ENCODE measurements around the gene SCCPDH. TPM values are rescaled to one million over a fixed set of nuclear protein-coding genes. Genes with fewer than 3 reads are reported as not detected.

Gene SCCPDH
- total RNA-seq, 1 experiment from 2014 or later, result 26.1 TPM

GRCh38 chr1:246768403-246769020 lies 44.3 kb downstream of the SCCPDH start:
- TF ChIP-seq CTCF (IDR thresholded peaks at IDR 0.05; ENCODE audit: insufficient read depth in 1 of 2, low read depth in 1 of 2, low read length in 1 of 2, severe bottlenecking in 1 of 2, unreplicated experiment in 1 of 2), result no peak
- no peak overlapping the region for H3K4me3 Mint-ChIP-seq (ENCODE audit: unreplicated experiment)
- H3K4me1 ChIP-seq, result no peaks in the 10 kb centered on the region
- ChIA-PET POLR2A (no interaction called here), CTCF (no interaction called here)
- H3K27me3 ChIP-seq (replicated peaks; ENCODE audit: control insufficient read depth, insufficient read depth, low read length), result no peaks in the 10 kb centered on the region
- DNase-seq, result no peak
- no peaks in the 10 kb centered on the region for H3K9me3 ChIP-seq
- peaks cover 8% of the 10 kb centered on the region for H3K36me3 Mint-ChIP-seq (ENCODE audit: insufficient read depth, unreplicated experiment)
- no peak overlapping the region for H3K4me3 ChIP-seq (ENCODE audit: low read depth, low read length)
- H3K9me3 Mint-ChIP-seq (ENCODE audit: unreplicated experiment), result no peaks in the 10 kb centered on the region
- no peaks in the 10 kb centered on the region for H3K27me3 Mint-ChIP-seq (ENCODE audit: insufficient read depth, unreplicated experiment)
- H3K27ac Mint-ChIP-seq (ENCODE audit: unreplicated experiment), result no peak overlapping the region
- intact Hi-C loops (cut with micrococcal nuclease; ENCODE audit: unreplicated experiment), result no loop called here
- BruUV-seq (replicated peaks), result no TSS peak
- no peaks in the 10 kb centered on the region for H3K4me1 Mint-ChIP-seq (ENCODE audit: low read depth, unreplicated experiment)
- H3K36me3 ChIP-seq (ENCODE audit: control insufficient read depth, insufficient read depth, low read length), result no peaks in the 10 kb centered on the region

DNA sequence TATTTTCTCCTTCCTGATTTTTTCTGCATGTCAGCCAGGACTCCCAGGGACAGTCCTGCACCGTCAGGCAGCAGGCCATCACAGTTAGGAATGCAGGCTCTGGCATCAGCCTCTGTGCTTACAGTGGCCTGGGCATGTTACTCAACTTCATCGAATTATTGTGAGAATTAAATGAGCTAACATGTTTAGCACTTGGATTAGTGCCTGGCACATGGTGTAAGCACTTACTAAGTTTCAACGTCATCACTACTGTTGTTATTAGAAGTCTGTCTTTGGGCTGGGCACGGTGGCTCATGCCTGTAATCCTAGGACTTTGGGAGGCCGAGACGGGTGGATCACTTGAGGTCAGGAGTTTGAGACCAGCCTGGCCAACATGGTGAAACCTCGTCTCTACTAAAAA lies 45.1 kb downstream of the SCCPDH start:
- Mint-ChIP-seq H3K27ac (ENCODE audit: unreplicated experiment) (no peak overlapping the region), H3K4me3 (ENCODE audit: unreplicated experiment) (no peak overlapping the region), H3K36me3 (ENCODE audit: insufficient read depth, unreplicated experiment) (peaks cover 8% of the 10 kb centered on the region), H3K4me1 (ENCODE audit: low read depth, unreplicated experiment) (no peaks in the 10 kb centered on the region), H3K27me3 (ENCODE audit: insufficient read depth, unreplicated experiment) (no peaks in the 10 kb centered on the region), H3K9me3 (ENCODE audit: unreplicated experiment) (no peaks in the 10 kb centered on the region)
- DNase-seq, result no peak
- intact Hi-C loops (cut with micrococcal nuclease; ENCODE audit: unreplicated experiment), result no loop called here
- H3K9me3 ChIP-seq, result no peaks in the 10 kb centered on the region
- H3K4me1 ChIP-seq, result no peaks in the 10 kb centered on the region
- BruUV-seq (replicated peaks), result no TSS peak
- ChIA-PET CTCF (no interaction called here), POLR2A (no interaction called here)
- TF ChIP-seq CTCF (IDR thresholded peaks at IDR 0.05; ENCODE audit: insufficient read depth in 1 of 2, low read depth in 1 of 2, low read length in 1 of 2, severe bottlenecking in 1 of 2, unreplicated experiment in 1 of 2), result no peak
- H3K27me3 ChIP-seq (replicated peaks; ENCODE audit: control insufficient read depth, insufficient read depth, low read length), result no peaks in the 10 kb centered on the region
- H3K4me3 ChIP-seq (ENCODE audit: low read depth, low read length), result no peak overlapping the region
- no peaks in the 10 kb centered on the region for H3K36me3 ChIP-seq (ENCODE audit: control insufficient read depth, insufficient read depth, low read length)

DNA sequence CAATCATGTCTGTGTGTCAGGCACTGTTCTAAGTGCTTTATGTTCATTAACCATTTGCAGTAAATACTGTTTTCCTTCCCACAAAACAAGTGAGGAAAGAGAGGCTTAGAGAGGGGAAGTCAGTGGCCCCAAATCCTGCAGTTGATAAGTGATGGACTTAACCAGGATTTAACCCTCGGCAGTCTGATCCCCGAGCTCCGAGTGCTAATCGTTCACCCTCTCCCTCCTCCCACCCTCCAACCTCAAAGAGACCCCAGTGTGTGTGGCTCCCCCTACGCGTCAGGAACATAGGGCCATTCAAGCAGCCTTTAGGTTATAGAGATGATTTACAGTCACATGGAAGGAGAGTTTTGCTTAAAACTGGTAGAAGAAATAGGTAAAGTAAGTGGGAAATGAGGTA lies 47.2 kb downstream of the SCCPDH start:
- Histone ChIP-seq H3K4me3 (ENCODE audit: low read depth, low read length) (no peak overlapping the region), H3K4me1 (no peaks in the 10 kb centered on the region), H3K27me3 (replicated peaks; ENCODE audit: control insufficient read depth, insufficient read depth, low read length) (no peaks in the 10 kb centered on the region), H3K9me3 (no peaks in the 10 kb centered on the region), H3K36me3 (ENCODE audit: control insufficient read depth, insufficient read depth, low read length) (no peaks in the 10 kb centered on the region)
- Mint-ChIP-seq H3K9me3 (ENCODE audit: unreplicated experiment) (no peaks in the 10 kb centered on the region), H3K27ac (ENCODE audit: unreplicated experiment) (no peak overlapping the region), H3K4me1 (ENCODE audit: low read depth, unreplicated experiment) (no peaks in the 10 kb centered on the region), H3K36me3 (ENCODE audit: insufficient read depth, unreplicated experiment) (peaks cover 8% of the 10 kb centered on the region), H3K4me3 (ENCODE audit: unreplicated experiment) (no peak overlapping the region), H3K27me3 (ENCODE audit: insufficient read depth, unreplicated experiment) (no peaks in the 10 kb centered on the region)
- no peak for DNase-seq
- BruUV-seq (replicated peaks), result no TSS peak
- intact Hi-C loops (cut with micrococcal nuclease; ENCODE audit: unreplicated experiment), result no loop called here
- ChIA-PET CTCF (no interaction called here), POLR2A (no interaction called here)
- TF ChIP-seq CTCF (IDR thresholded peaks at IDR 0.05; ENCODE audit: insufficient read depth in 1 of 2, low read depth in 1 of 2, low read length in 1 of 2, severe bottlenecking in 1 of 2, unreplicated experiment in 1 of 2), result no peak
